Adrenal gland (tissue), 19 donors: ENCODE data around the gene RIC8B. TPM values are rescaled to one million over a fixed set of nuclear protein-coding genes. Genes with fewer than 3 reads are reported as not detected.
A peak's percentile ranks its signal among the peaks of the same experiment; 100 is the strongest.
"Not testable (repeated sequence)": the region's sequence is repeated elsewhere in the genome, so short reads cannot be mapped to it uniquely, and the experiment has no call there.

Experiments
- DNase-seq, 7 donors: peaks; one replicate each; pipeline ENCODE4 v3.0.0-alpha.2; 2019 to 2020
- H3K27ac ChIP-seq, 5 donors: fragments of 200-600 bp; sonication (generic) in 4 of 5; 1 replicate in 3 of 5; 2 replicates in 2 of 5; pipeline versions ENCODE4 v1.5.1 to v1.8.0; 2016 to 2020; ENCODE audit warnings: mild to moderate bottlenecking in 1 of 5
- H3K27me3 ChIP-seq: fragments of 200-600 bp; 2 replicates; pipeline ENCODE4 v1.8.0; 2021
- H3K36me3 ChIP-seq, 2 donors: fragments of 200-600 bp; replicated peaks in 1 of 2; 1 replicate in 1 of 2; 2 replicates in 1 of 2; pipeline versions ENCODE4 v1.5.1 to v1.8.0; 2018 to 2022
- H3K4me1 ChIP-seq, 2 donors: fragments of 200-600 bp; replicated peaks in 1 of 2; 1 replicate in 1 of 2; 2 replicates in 1 of 2; pipeline versions ENCODE4 v1.5.1 to v1.8.0; 2018 to 2021
- H3K4me3 ChIP-seq, 4 donors: fragments of 200-600 bp; sonication (generic) in 3 of 4; one replicate each; pipeline ENCODE4 v1.5.1; 2016 to 2018
- H3K9me3 ChIP-seq, 3 donors: fragments of 200-600 bp; sonication (generic) in 1 of 3; replicated peaks in 1 of 3; 1 replicate in 2 of 3; 2 replicates in 1 of 3; pipeline versions ENCODE4 v1.5.1 to v1.8.0; 2016 to 2021
- POLR2A ChIP-seq, 2 donors: fragments of 450-650 bp; IDR thresholded peaks; one replicate each; pipeline ENCODE4 v1.6.1; 2017; ENCODE audit warnings: antibody characterized with exemption in 2 of 2, mild to moderate bottlenecking in 2 of 2, moderate library complexity in 1 of 2
- WGBS, 4 donors: extraction: QIAGEN DNeasy Blood & Tissue Kit in 2 of 4; methylation state at CpG; one replicate each; pipeline versions ENCODE4 v1.1.5 to v1.1.7; 2013 to 2017; 5-methylcytosine and 5-hydroxymethylcytosine counted together
- intact Hi-C, 2 donors: fragments of 100-400 bp; cut with DNase I; formaldehyde crosslinking; loops; one replicate each; pipeline versions ENCODE4 v1.14.1 to v1.15.0; 2022 to 2023
- long read RNA-seq, 10 donors: library from polyadenylated mRNA in 3 of 10; unstranded in 2 of 10; stranded (forward) in 1 of 10; transcript quantifications; one replicate each; pipeline ENCODE4 v2.0.0 and lab custom pipeline, GENCODE V29; 2021 to 2026
- polyA plus RNA-seq, 3 donors: library from polyadenylated mRNA; stranded (reverse); fragments of 200-250 nt in 2 of 3; fragments of 350-450 nt in 1 of 3; fragmentation: Illumina TruSeq in 1 of 3; extraction: RNeasy Lipid Tissue Mini Kit (QIAGEN cat#74804) in 1 of 3; gene quantifications; one replicate each; pipeline ENCODE4 v1.2.3, GENCODE V29; 2013 to 2014
- total RNA-seq, 9 donors: library from RNA; depleted of rRNA in 4 of 9; stranded (reverse); fragments of >200 nt in 4 of 9; fragments of 120-200 nt in 1 of 9; fragmentation: NEBNext Ultra II Directional in 1 of 9; extraction: Animal tissue kit (Norgen Biotek cat#: 25700) in 1 of 9; gene quantifications; one replicate each; pipeline versions ENCODE4 v1.1.0 to v1.2.4, GENCODE V29; 2013 to 2023
- TF ChIP-seq, protein P1 (sequence below), 6 experiments: fragments of 450-650 bp in 4 of 6; fragments of 200-600 bp in 2 of 6; sonication (generic) in 1 of 6; IDR thresholded peaks; 1 replicate in 5 of 6; 2 replicates in 1 of 6; pipeline versions ENCODE4 v1.5.1 to v1.8.0; 2016 to 2021; ENCODE audit warnings: antibody characterized with exemption in 6 of 6, mild to moderate bottlenecking in 2 of 6, moderate library complexity in 1 of 6
- donor health status: healthy with polysubstance abuse.
- donor health status: Bipolar disorder and iron deficiency.
- donor health status: DM: yes; HTN: yes; CAD: no.
- donor health status: DM: no; HTN: no; CAD: no.
- donor health status: DM: no; HTN: no; CAD: no.
- donor health status: DM: yes; HTN: yes; CAD: no.

RIC8B gene, protein sequence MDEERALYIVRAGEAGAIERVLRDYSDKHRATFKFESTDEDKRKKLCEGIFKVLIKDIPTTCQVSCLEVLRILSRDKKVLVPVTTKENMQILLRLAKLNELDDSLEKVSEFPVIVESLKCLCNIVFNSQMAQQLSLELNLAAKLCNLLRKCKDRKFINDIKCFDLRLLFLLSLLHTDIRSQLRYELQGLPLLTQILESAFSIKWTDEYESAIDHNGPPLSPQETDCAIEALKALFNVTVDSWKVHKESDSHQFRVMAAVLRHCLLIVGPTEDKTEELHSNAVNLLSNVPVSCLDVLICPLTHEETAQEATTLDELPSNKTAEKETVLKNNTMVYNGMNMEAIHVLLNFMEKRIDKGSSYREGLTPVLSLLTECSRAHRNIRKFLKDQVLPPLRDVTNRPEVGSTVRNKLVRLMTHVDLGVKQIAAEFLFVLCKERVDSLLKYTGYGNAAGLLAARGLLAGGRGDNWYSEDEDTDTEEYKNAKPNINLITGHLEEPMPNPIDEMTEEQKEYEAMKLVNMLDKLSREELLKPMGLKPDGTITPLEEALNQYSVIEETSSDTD
- total RNA-seq (10 to 100 TPM in 8 of 9 donors, 1 to 10 TPM in 1; 8.2 to 29.3 (median 15.3) TPM), polyA plus RNA-seq (10 to 100 TPM in 1 of 3 donors, 1 to 10 TPM in 2; 5.1 to 21.6 (median 5.4) TPM)
- long read RNA-seq, donor 1, full-length matches to known transcripts: 7 of 7 reads
- long read RNA-seq, donor 1, partial matches to known transcripts: 0 of 7 reads
- long read RNA-seq, donor 1, other reads (novel, unspliced or antisense): 0 of 7 reads
- long read RNA-seq, donor 2, partial matches to known transcripts: 0 of 1 reads
- long read RNA-seq, donor 2, other reads (novel, unspliced or antisense): 0 of 1 reads
- long read RNA-seq, donor 3, partial matches to known transcripts: 0 of 2 reads
- long read RNA-seq, donor 3, other reads (novel, unspliced or antisense): 0 of 2 reads
- long read RNA-seq, donor 4, full-length matches to known transcripts: 2 of 4 reads
- long read RNA-seq, donor 4, partial matches to known transcripts: 0 of 4 reads
- long read RNA-seq, donor 4, other reads (novel, unspliced or antisense): 2 of 4 reads
- long read RNA-seq, donor 5, full-length matches to known transcripts: 13 of 18 reads
- long read RNA-seq, donor 5, partial matches to known transcripts: 1 of 18 reads
- long read RNA-seq, donor 5, other reads (novel, unspliced or antisense): 4 of 18 reads
- long read RNA-seq, donor 6: 0 reads
- long read RNA-seq, donor 7, full-length matches to known transcripts: 1 of 1 reads
- long read RNA-seq, donor 7, partial matches to known transcripts: 0 of 1 reads
- long read RNA-seq, donor 7, other reads (novel, unspliced or antisense): 0 of 1 reads
- long read RNA-seq, donor 8, partial matches to known transcripts: 0 of 4 reads
- long read RNA-seq, donor 8, other reads (novel, unspliced or antisense): 0 of 4 reads
- long read RNA-seq, donor 9, partial matches to known transcripts: 0 of 2 reads
- long read RNA-seq, donor 9, other reads (novel, unspliced or antisense): 0 of 2 reads
- long read RNA-seq, donor 10, full-length matches to known transcripts: 4 of 4 reads
- long read RNA-seq, donor 10, partial matches to known transcripts: 0 of 4 reads
- long read RNA-seq, donor 10, other reads (novel, unspliced or antisense): 0 of 4 reads

DNA sequence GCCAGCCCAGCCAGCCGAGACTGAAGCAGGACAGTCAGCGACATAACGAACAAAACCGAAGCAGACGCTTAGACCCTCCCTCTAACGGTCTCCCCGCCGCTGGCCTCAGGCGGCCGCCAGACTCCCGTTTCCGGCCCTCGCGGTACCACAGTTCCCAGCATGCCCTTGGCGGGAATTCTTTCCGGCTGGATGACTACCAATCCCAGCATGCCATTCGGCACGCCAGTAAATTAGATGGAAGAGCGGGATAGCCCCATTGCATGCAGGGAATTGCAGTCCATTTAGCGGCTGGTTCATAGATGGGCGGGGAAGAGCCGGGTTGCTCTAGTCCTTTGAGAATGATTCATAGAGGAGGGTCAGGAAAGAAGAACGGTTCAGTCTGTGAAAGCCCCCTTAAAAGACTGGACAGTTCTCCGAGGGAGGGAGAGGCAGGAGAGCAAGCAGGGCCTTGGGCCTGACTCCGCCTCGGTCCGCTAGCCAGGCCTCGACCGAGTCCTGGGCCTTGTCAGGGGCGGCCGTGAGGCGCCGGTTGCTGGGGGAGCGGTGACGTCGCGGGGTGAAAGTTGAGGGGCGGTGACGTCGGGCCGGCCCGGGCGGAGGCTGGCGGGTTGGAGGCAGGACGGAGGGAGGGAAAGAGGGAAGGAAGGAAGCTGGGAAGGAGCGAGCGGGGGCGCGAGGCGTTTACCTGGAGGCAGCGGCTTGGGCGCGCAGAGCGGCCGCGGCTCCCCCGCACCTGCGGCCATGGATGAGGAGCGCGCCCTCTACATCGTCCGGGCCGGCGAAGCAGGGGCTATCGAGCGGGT is at the start of gene RIC8B:
RIC8B (plus strand) TSS at position 678 of the 803 bp plus-strand sequence; CDS start at position 742, 64 bp downstream.
- Histone ChIP-seq H3K27ac (peak within 1 kb of the TSS; percentile 85 to 99 (median 96)), H3K4me1 (peaks cover 11 to 36% of the 10 kb centered on the region in 2 donors), H3K36me3 (no peaks in the 10 kb centered on the region), H3K4me3 (peak within 1 kb of the TSS; percentile 44 to 81 (median 80)), H3K9me3 (no peaks in the 10 kb centered on the region), H3K27me3 (no peaks in the 10 kb centered on the region)
- peak; percentile 96 to 99 (median 97) for DNase-seq
- TF ChIP-seq, protein P1, sequence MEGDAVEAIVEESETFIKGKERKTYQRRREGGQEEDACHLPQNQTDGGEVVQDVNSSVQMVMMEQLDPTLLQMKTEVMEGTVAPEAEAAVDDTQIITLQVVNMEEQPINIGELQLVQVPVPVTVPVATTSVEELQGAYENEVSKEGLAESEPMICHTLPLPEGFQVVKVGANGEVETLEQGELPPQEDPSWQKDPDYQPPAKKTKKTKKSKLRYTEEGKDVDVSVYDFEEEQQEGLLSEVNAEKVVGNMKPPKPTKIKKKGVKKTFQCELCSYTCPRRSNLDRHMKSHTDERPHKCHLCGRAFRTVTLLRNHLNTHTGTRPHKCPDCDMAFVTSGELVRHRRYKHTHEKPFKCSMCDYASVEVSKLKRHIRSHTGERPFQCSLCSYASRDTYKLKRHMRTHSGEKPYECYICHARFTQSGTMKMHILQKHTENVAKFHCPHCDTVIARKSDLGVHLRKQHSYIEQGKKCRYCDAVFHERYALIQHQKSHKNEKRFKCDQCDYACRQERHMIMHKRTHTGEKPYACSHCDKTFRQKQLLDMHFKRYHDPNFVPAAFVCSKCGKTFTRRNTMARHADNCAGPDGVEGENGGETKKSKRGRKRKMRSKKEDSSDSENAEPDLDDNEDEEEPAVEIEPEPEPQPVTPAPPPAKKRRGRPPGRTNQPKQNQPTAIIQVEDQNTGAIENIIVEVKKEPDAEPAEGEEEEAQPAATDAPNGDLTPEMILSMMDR (IDR thresholded peaks at IDR 0.05): no peak
- TF ChIP-seq POLR2A (IDR thresholded peaks at IDR 0.05): peak; percentile 74 to 93
- 0 to 1% (median 0%) methylated on average over 37 to 66 of the region's 66 CpGs for WGBS, 4 donors
- intact Hi-C loops: no loop called here

DNA sequence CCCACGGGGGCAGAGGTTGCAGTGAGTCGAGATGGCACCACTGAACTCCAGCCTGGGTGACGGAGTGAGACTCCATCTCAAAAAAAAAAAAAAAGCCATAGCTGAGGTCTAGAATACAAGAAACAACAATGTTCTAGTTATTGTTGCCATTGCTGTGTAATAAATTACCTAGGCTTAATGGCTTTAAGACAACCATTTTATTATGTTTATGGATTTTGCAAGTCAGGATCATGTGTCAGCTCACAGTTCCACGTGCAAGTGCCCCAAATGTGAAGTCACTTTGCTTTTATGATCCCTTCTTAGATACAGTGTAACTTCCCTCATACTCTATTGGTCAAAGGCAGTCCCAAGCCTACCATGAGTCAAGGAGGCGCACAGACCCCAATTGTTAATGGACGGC is 49.5 kb upstream of the RIC8B start:
- intact Hi-C loops: no loop called here
- H3K4me3 ChIP-seq: no peak overlapping the region
- H3K4me1 ChIP-seq: no peaks in the 10 kb centered on the region

DNA sequence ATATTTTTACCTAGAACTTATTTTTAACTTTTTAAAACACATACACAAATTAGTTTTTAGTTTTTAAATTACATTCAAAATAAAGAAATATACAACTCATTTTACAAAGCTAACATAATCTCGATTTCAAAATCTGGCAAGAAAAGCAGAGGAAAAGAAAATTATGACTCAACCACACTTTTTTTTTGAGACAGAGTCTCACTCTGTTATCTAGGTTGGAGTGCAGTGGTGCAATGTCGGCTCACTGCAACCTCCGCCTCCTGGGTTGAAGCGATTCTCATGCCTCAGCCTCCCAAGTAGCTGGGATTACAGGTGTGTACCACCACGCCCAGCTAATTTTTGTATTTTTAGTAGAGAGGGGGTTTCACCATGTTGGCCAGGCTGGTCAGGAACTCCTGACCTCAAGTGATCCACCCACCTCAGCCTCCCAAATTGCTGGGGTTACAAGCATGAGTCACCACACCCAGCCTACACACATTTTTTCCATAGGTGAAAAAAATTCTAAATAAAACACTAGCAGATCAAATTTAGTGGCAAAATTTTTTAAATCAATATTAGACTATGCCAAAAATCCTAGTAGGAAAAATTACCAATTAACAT is 47.8 kb upstream of the RIC8B start:
- intact Hi-C loops, H3K4me3 ChIP-seq, H3K4me1 ChIP-seq, H3K9me3 ChIP-seq, H3K36me3 ChIP-seq, H3K27ac ChIP-seq, H3K27me3 ChIP-seq: not testable (repeated sequence)
- 72 to 78% (median 77%) methylated on average over 5 of the region's 5 CpGs for WGBS, 4 donors
- peak in 1 of 7 donors; percentile 10 for DNase-seq

More for the DNA sequence above, 49.5 kb upstream of the RIC8B start:
- 87 to 94% (median 92%) methylated on average over 6 of the region's 6 CpGs for WGBS, 4 donors
- DNase-seq: no peak
- Histone ChIP-seq H3K27ac (no peak overlapping the region), H3K36me3 (no peaks in the 10 kb centered on the region), H3K9me3 (no peaks in the 10 kb centered on the region), H3K27me3 (no peaks in the 10 kb centered on the region)
- TF ChIP-seq, protein P1 (IDR thresholded peaks at IDR 0.05): no peak
- no peak for TF ChIP-seq POLR2A (IDR thresholded peaks at IDR 0.05)
